Measurements from ENCODE around the gene SLC25A38. TPM values are rescaled to one million over a fixed set of nuclear protein-coding genes. Genes with fewer than 3 reads are reported as not detected.

Gene SLC25A38, protein sequence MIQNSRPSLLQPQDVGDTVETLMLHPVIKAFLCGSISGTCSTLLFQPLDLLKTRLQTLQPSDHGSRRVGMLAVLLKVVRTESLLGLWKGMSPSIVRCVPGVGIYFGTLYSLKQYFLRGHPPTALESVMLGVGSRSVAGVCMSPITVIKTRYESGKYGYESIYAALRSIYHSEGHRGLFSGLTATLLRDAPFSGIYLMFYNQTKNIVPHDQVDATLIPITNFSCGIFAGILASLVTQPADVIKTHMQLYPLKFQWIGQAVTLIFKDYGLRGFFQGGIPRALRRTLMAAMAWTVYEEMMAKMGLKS
- total RNA-seq: 17.3 and 19.9 TPM in 2 replicates

DNA sequence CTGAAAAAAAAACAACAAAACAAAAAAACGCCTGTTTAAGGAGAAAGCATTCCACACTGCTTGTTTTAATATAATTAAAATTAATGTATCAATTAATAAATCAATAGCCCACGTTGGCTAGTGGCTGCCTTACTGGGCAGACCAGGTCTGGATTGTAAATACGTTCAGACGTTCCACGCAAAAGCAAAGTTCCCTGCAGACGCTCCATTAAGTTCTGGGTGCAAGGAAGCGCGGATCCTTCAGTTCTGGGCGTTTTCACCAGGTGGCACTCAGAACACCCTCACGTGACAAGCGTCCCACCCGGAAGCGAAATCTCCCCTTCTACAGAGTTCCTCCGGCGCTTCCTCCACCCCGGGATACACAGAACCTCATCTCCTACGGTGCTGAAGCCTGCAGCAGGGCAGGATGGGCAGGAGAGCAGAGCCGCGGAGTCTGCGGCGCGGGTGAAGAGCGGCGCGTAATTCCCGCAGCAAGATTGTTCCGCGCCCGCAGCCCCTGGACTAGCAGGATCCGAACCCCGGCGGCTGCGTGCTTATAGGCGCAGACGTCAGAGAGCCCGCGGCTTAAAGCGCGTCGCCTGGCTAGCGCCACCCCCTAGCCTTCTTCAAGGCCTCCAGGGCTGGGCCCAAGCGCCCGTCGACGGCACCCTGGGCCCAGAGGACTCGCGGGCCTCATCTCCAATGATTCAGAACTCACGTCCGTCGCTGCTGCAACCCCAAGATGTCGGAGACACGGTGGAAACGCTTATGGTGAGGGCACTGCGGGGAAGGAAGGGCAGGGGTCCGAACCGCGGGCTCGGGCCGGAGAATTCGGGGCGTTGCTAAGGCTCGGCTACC lies at the start of gene SLC25A38:
Gene SLC25A38, plus strand, starts transcription at position 326 of the 836 bp plus-strand sequence. Its CDS starts 355 bp downstream, at position 681.

DNA sequence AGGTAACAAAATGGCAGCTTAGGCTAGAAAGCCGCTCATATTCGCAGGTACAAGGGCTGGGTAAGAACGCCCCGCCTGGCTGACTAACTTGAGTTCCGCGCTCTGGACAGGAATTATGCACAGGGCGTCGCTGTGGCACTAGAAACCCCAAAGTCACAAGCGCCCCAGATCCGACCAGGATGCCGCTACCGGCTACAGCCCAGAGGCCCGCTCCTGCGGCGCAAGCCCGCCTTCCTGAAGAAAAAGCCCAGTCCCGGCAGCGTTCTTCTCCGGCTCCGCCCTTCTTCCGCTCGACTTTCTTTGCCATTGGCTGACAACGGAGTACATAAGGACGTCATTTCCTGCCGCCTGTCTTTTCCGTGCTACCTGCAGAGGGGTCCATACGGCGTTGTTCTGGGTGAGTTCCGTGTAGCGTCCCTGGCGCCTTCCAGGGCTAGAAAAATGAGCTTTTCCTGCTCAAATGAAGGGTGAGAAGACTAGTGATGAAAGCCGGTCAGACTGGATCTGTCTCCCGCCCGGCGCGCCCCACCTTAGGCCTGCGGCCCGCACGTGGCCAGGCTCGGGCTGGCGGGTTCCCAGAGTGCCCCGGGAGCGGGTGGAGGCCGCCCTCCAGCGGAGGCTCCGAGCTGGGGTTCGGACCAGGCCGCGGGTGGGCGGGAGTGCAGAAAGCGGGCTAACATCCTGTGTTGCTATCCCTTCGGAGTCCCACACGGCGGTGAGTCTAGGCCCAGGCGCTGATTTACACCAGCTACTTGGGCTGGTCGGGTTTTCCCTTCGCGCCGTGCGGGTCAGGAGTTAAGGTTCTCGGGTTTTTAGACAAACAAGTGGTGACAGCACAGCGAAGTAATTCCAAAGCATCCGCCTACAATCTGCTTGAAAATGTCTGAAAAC lies 23.4 kb downstream of the SLC25A38 start, which contains the start of gene RPSA:
Gene RPSA, plus strand, starts transcription at position 353 of the 891 bp plus-strand sequence. CDS start 934 bp downstream, outside the sequence.

Other genes starting within 250 kb of the SLC25A38 start
- gene CSRNP1, start 229.8 kb upstream of the SLC25A38 start, total RNA-seq: 2.2 and 3.0 TPM in 2 replicates
- under 0.01 TPM in 1 of 2 replicates, not detected in the other for gene XIRP1, start 190.8 kb upstream of the SLC25A38 start, total RNA-seq
- not detected in 2 replicates for gene CX3CR1, start 103.3 kb upstream of the SLC25A38 start, total RNA-seq
- not detected in 2 replicates for gene CCR8, start 53.7 kb upstream of the SLC25A38 start, total RNA-seq
- 1,881 and 1,898 TPM in 2 replicates for gene RPSA, start 23.4 kb downstream of the SLC25A38 start, total RNA-seq
- under 0.01 TPM in 1 of 2 replicates, not detected in the other for gene MOBP, start 84.3 kb downstream of the SLC25A38 start, total RNA-seq